Panc1 (cell line): Measurements from ENCODE around the gene ZDHHC13.

ENCODE experiments used
- CTCF ChIP-seq: fragments of 450-650 bp; IDR thresholded peaks from 2 replicates; pipeline ENCODE4 v1.5.1; 2017; ENCODE audit warnings: mild to moderate bottlenecking
- POLR2AphosphoS5 ChIP-seq: IDR thresholded peaks from 2 replicates; pipeline ENCODE4 v1.6.1; 2012; ENCODE audit warnings: mild to moderate bottlenecking, low read depth, low read length, moderate library complexity
- REST ChIP-seq, 2 experiments: IDR thresholded peaks; 2 replicates each; pipeline ENCODE4 v1.6.1; 2011 to 2012; ENCODE audit warnings: low read depth in 2 of 2, control low read depth in 1 of 2, low read length in 1 of 2, mild to moderate bottlenecking in 1 of 2, moderate library complexity in 1 of 2; ENCODE audit not compliant: insufficient read depth in 1 of 2
- SIN3A ChIP-seq: IDR thresholded peaks from 2 replicates; pipeline ENCODE4 v1.6.1; 2012; ENCODE audit warnings: low read depth, mild to moderate bottlenecking, low read length, moderate library complexity, borderline replicate concordance; ENCODE audit not compliant: insufficient read depth
- TCF7L2 ChIP-seq: IDR thresholded peaks from 2 replicates; pipeline ENCODE4 v1.6.1; 2011; ENCODE audit warnings: mild to moderate bottlenecking, low read depth, low read length, inconsistent platforms

- TF ChIP-seq REST (IDR thresholded peaks at IDR 0.05; ENCODE audit: insufficient read depth in 1 of 2, low read depth in 2 of 2, low read length in 1 of 2) (no peak), CTCF (no peak), POLR2AphosphoS5 (no peak), TCF7L2 (no peak), SIN3A (no peak)
Observed at GRCh38 chr11:19089421-19089820, 27.5 kb upstream of the ZDHHC13 start.
